Astrocyte (in vitro differentiated cells and primary cell): ENCODE results near the gene NUP62. TPM values are rescaled to one million over a fixed set of nuclear protein-coding genes. Genes with fewer than 3 reads are reported as not detected.

Experiments
- DNase-seq: peaks from one replicate; pipeline ENCODE4 v3.0.0-alpha.2; 2010; ENCODE audit warnings: low read depth
- FAIRE-seq: peaks from 2 replicates; lab custom pipeline; 2011; peaks lifted over from hg19 to GRCh38; lab: Jason Lieb, UNC
- H2AFZ ChIP-seq: 2 replicates; pipeline ENCODE4 v1.6.0; 2012; ENCODE audit warnings: low read depth, low read length, inconsistent platforms
- H3K27ac ChIP-seq: 2 replicates; pipeline ENCODE4 v1.5.1; 2011; ENCODE audit warnings: low read depth, low read length, inconsistent platforms
- H3K27me3 ChIP-seq: 2 replicates; pipeline ENCODE4 v1.6.0; 2011; ENCODE audit warnings: low read length, inconsistent platforms; ENCODE audit not compliant: insufficient read depth
- H3K36me3 ChIP-seq: 2 replicates; pipeline ENCODE4 v1.5.1; 2011; ENCODE audit warnings: low read length, inconsistent platforms; ENCODE audit not compliant: insufficient read depth
- H3K4me1 ChIP-seq: 2 replicates; pipeline ENCODE4 v1.5.1; 2011; ENCODE audit warnings: low read length, inconsistent platforms; ENCODE audit not compliant: insufficient read depth
- H3K4me2 ChIP-seq: 2 replicates; pipeline ENCODE4 v1.6.0; 2012; ENCODE audit warnings: low read length, inconsistent platforms
- H3K4me3 ChIP-seq: 2 replicates; pipeline ENCODE4 v1.5.1; 2011; ENCODE audit warnings: low read depth, mild to moderate bottlenecking, low read length, inconsistent platforms; ENCODE audit not compliant: insufficient read depth
- H3K79me2 ChIP-seq: 2 replicates; pipeline ENCODE4 v1.6.0; 2012; ENCODE audit warnings: mild to moderate bottlenecking, low read length, inconsistent platforms; ENCODE audit not compliant: insufficient read depth
- H3K9ac ChIP-seq: 2 replicates; pipeline ENCODE4 v1.6.0; 2012; ENCODE audit warnings: mild to moderate bottlenecking, low read length, inconsistent platforms
- H3K9me3 ChIP-seq: 2 replicates; pipeline ENCODE4 v1.5.1; 2012; ENCODE audit warnings: low read depth, mild to moderate bottlenecking, low read length, inconsistent platforms; ENCODE audit not compliant: insufficient read depth
- H4K20me1 ChIP-seq: 2 replicates; pipeline ENCODE4 v1.6.0; 2012; ENCODE audit warnings: low read length, inconsistent platforms; ENCODE audit not compliant: insufficient read depth
- H3K27ac Mint-ChIP-seq: one replicate; pipeline ENCODE4 v1.8.0; 2021; ENCODE audit warnings: mild to moderate bottlenecking, mixed read lengths; ENCODE audit not compliant: unreplicated experiment
- H3K27me3 Mint-ChIP-seq: one replicate; pipeline ENCODE4 v1.8.0; 2021; ENCODE audit warnings: low read depth, mixed read lengths; ENCODE audit not compliant: unreplicated experiment
- H3K36me3 Mint-ChIP-seq: one replicate; pipeline ENCODE4 v1.8.0; 2021; ENCODE audit warnings: low read depth, mixed read lengths; ENCODE audit not compliant: unreplicated experiment
- H3K4me1 Mint-ChIP-seq: one replicate; pipeline ENCODE4 v1.8.0; 2021; ENCODE audit warnings: low read depth, mixed read lengths; ENCODE audit not compliant: unreplicated experiment
- H3K4me3 Mint-ChIP-seq: one replicate; pipeline ENCODE4 v1.8.0; 2021; ENCODE audit warnings: mild to moderate bottlenecking, moderate library complexity, mixed read lengths; ENCODE audit not compliant: unreplicated experiment
- H3K9me3 Mint-ChIP-seq: one replicate; pipeline ENCODE4 v1.8.0; 2021; ENCODE audit warnings: mild to moderate bottlenecking, mixed read lengths; ENCODE audit not compliant: unreplicated experiment
- EZH2 ChIP-seq: IDR thresholded peaks from 2 replicates; pipeline ENCODE4 v1.6.1; 2012; ENCODE audit warnings: mild to moderate bottlenecking, low read length, inconsistent platforms; ENCODE audit not compliant: insufficient read depth
- total RNA-seq: library from RNA; stranded (reverse); gene quantifications from 2 replicates; pipeline ENCODE4 v1.2.1, GENCODE V29; 2021
- TF ChIP-seq, protein P1 (sequence below): IDR thresholded peaks from 2 replicates; pipeline ENCODE4 v1.5.1; 2011; ENCODE audit warnings: low read depth, mild to moderate bottlenecking, inconsistent platforms, low read length, moderate library complexity; ENCODE audit not compliant: insufficient read depth

Gene NUP62
- total RNA-seq, 1 donor from 2014 or later = 49.5 TPM

DNA sequence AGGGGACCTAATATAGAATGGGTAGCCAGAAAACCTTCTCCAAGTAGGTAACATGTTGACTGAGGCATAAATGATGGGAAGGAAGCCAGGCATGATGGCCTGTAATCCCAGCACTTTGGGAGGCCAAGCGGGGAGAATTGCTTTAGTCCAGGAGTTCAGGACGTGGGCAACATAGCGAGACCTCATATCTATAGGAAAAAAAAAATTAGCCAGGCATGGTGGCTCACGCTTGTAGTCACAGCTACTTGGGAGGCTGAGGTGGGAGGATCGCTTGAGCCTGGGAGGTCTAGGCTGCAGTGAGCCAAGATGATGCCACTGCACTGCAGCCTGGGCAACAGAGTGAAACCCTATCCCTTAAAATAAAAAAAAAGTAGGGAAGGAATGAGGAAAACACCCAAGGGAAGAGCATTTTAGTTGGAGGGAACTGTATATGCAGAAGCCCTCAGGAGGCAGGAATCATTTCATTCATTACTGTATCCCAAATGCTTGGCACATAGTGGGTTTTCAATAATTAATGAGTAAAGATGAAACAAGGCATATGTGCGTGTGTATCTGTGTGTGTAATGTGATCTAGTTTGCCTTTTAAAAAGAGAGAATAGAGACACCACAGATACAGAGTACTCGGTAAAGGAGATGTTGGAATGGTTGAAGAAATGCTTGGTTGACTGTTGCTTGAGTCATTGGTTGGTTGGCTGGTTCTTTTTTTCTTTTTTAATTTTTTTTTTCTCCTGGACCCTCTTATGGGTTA, 2.2 kb upstream of the NUP62 start:
- Histone ChIP-seq H3K4me3 (no peak overlapping the region), H3K9ac (no peak overlapping the region), H3K9me3 (no peaks in the 10 kb centered on the region), H3K27ac (no peak overlapping the region), H3K36me3 (peaks cover 4% of the 10 kb centered on the region), H4K20me1 (peaks cover 16% of the 10 kb centered on the region), H2AFZ (no peak overlapping the region), H3K4me1 (peaks cover 6% of the 10 kb centered on the region), H3K79me2 (peaks cover 27% of the 10 kb centered on the region), H3K27me3 (no peaks in the 10 kb centered on the region), H3K4me2 (no peak overlapping the region)
- FAIRE-seq (no peak), DNase-seq (no peak)
- Mint-ChIP-seq H3K36me3 (peaks cover 23% of the 10 kb centered on the region), H3K4me1 (peaks cover 5% of the 10 kb centered on the region), H3K27me3 (no peaks in the 10 kb centered on the region), H3K27ac (no peak overlapping the region), H3K9me3 (peaks cover 2% of the 10 kb centered on the region), H3K4me3 (no peak overlapping the region)
- TF ChIP-seq, protein P1, sequence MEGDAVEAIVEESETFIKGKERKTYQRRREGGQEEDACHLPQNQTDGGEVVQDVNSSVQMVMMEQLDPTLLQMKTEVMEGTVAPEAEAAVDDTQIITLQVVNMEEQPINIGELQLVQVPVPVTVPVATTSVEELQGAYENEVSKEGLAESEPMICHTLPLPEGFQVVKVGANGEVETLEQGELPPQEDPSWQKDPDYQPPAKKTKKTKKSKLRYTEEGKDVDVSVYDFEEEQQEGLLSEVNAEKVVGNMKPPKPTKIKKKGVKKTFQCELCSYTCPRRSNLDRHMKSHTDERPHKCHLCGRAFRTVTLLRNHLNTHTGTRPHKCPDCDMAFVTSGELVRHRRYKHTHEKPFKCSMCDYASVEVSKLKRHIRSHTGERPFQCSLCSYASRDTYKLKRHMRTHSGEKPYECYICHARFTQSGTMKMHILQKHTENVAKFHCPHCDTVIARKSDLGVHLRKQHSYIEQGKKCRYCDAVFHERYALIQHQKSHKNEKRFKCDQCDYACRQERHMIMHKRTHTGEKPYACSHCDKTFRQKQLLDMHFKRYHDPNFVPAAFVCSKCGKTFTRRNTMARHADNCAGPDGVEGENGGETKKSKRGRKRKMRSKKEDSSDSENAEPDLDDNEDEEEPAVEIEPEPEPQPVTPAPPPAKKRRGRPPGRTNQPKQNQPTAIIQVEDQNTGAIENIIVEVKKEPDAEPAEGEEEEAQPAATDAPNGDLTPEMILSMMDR = no peak
- no peak for TF ChIP-seq EZH2

DNA sequence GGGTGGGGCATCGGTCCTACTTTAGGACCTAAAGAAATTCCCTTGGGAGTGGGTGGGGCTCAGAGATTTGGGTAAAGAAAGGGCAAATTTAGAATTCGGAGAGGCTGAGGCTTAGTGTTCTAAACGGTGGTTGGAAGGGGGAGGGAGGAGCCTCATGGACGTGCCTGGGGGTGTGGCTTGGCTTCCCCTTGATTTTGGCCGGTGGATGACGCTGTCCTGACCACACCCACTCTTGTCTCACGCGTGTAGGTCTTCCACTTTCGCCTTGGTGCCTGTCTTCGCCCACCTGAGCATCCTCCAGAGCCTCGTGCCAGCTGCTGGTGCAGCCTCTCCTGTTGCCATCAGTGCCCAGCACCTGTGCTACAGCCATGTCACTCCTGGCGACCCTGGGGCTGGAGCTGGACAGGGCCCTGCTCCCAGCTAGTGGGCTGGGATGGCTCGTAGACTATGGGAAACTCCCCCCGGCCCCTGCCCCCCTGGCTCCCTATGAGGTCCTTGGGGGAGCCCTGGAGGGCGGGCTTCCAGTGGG, 1.2 kb upstream of the NUP62 start:
- Histone ChIP-seq H3K4me2 (peak overlapping the region; percentile 98), H3K4me3 (peak overlapping the region; percentile 43), H3K27me3 (no peaks in the 10 kb centered on the region), H4K20me1 (peaks cover 17% of the 10 kb centered on the region), H3K27ac (no peak overlapping the region), H2AFZ (no peak overlapping the region), H3K36me3 (peaks cover 4% of the 10 kb centered on the region), H3K9me3 (no peaks in the 10 kb centered on the region), H3K4me1 (peaks cover 6% of the 10 kb centered on the region), H3K79me2 (peaks cover 35% of the 10 kb centered on the region), H3K9ac (no peak overlapping the region)
- Mint-ChIP-seq H3K36me3 (peaks cover 23% of the 10 kb centered on the region), H3K4me3 (peak overlapping the region; percentile 97), H3K4me1 (peaks cover 5% of the 10 kb centered on the region), H3K27ac (peak overlapping the region; percentile 93), H3K27me3 (no peaks in the 10 kb centered on the region), H3K9me3 (peaks cover 2% of the 10 kb centered on the region)
- DNase-seq (no peak), FAIRE-seq (no peak)
- no peak for TF ChIP-seq EZH2
- TF ChIP-seq, protein P1 = no peak
